A673 (cell line): ENCODE results near the gene SCN4B. TPM values are rescaled to one million over a fixed set of nuclear protein-coding genes. Genes with fewer than 3 reads are reported as not detected.

ENCODE experiments used
- BruUV-seq: library from RNA; stranded (reverse); fragments of 400-500 nt; replicated peaks from 2 replicates; lab custom pipeline; 2021; lab: Mats Ljungman, UMichigan
- CTCF ChIA-PET: fragments of 300-600 bp; sonication (Branson Sonifier 250); formaldehyde crosslinking; loops from one replicate; lab custom pipeline; 2022; ENCODE audit warnings: antibody characterized with exemption; lab: Charles Lee
- POLR2A ChIA-PET: fragments of 300-600 bp; sonication (Branson Sonifier 250); formaldehyde crosslinking; loops from one replicate; lab custom pipeline; 2022; ENCODE audit warnings: antibody characterized with exemption; ENCODE audit not compliant: low non-redundant PET; lab: Charles Lee
- DNase-seq: peaks from one replicate; pipeline ENCODE4 v3.0.0-alpha.2; 2015; ENCODE audit warnings: low spot score
- H3K27ac ChIP-seq: fragments of 200-600 bp; sonication (generic); 2 replicates; pipeline ENCODE4 v1.5.1; 2016; ENCODE audit warnings: mixed run types, low read depth, mild to moderate bottlenecking, mixed read lengths, antibody characterized with exemption, low read length; ENCODE audit not compliant: poor library complexity, severe bottlenecking
- H3K27me3 ChIP-seq: fragments of 200-600 bp; sonication (generic); replicated peaks from 2 replicates; pipeline ENCODE4 v1.6.1; 2017; ENCODE audit warnings: mixed run types, low read depth, mild to moderate bottlenecking, mixed read lengths, antibody characterized with exemption, low read length; ENCODE audit not compliant: insufficient read depth, poor library complexity
- H3K36me3 ChIP-seq: fragments of 200-600 bp; sonication (generic); 2 replicates; pipeline ENCODE4 v1.6.1; 2016; ENCODE audit warnings: mixed run types, mild to moderate bottlenecking, mixed read lengths, antibody characterized with exemption, low read length; ENCODE audit not compliant: insufficient read depth, poor library complexity, severe bottlenecking
- H3K4me1 ChIP-seq: fragments of 200-600 bp; sonication (generic); 2 replicates; pipeline ENCODE4 v1.6.1; 2017; ENCODE audit warnings: mixed run types, mild to moderate bottlenecking, mixed read lengths, antibody characterized with exemption, low read length; ENCODE audit not compliant: insufficient read depth, poor library complexity, severe bottlenecking
- H3K4me3 ChIP-seq: fragments of 200-600 bp; sonication (generic); 2 replicates; pipeline ENCODE4 v1.5.1; 2016; ENCODE audit warnings: low read depth, mixed run types, mild to moderate bottlenecking, mixed read lengths, low read length; ENCODE audit not compliant: poor library complexity, severe bottlenecking
- H3K9me3 ChIP-seq: fragments of 200-600 bp; sonication (generic); 2 replicates; pipeline ENCODE4 v1.6.1; 2016; ENCODE audit warnings: mixed run types, low read depth, mild to moderate bottlenecking, mixed read lengths, antibody characterized with exemption, low read length; ENCODE audit not compliant: poor library complexity, severe bottlenecking
- CTCF ChIP-seq: fragments of 300-800, 200-600 bp; sonication (generic); conservative IDR thresholded peaks from 2 replicates; pipeline ENCODE4 v1.5.1; 2017; ENCODE audit warnings: low read depth, mild to moderate bottlenecking, antibody characterized with exemption, low read length, moderate library complexity, mixed read lengths
- EZH2 ChIP-seq: fragments of 200-600 bp; sonication (generic); IDR thresholded peaks from 2 replicates; pipeline ENCODE4 v1.6.1; 2017; ENCODE audit warnings: borderline replicate concordance, low read depth, mild to moderate bottlenecking, mixed read lengths, antibody characterized with exemption, low read length; ENCODE audit not compliant: poor library complexity, severe bottlenecking
- intact Hi-C: fragments of 100-400 bp; cut with micrococcal nuclease; formaldehyde crosslinking; loops from one replicate; pipeline ENCODE4 v1.10.0; 2022; ENCODE audit not compliant: unreplicated experiment
- total RNA-seq: library from RNA; stranded (reverse); gene quantifications from 2 replicates; pipeline ENCODE4 v1.2.3, GENCODE V29; 2021

Gene SCN4B
- total RNA-seq, 1 experiment from 2014 or later = 1.8 TPM

GRCh38 chr11:118154641-118155040, 2.0 kb upstream of the SCN4B start:
- Histone ChIP-seq H3K27ac (no peak overlapping the region), H3K9me3 (no peaks in the 10 kb centered on the region), H3K4me1 (peaks cover 26% of the 10 kb centered on the region), H3K36me3 (no peaks in the 10 kb centered on the region), H3K4me3 (no peak overlapping the region), H3K27me3 (peaks cover 59% of the 10 kb centered on the region)
- TF ChIP-seq EZH2 (no peak), CTCF (no peak)
- no TSS peak for BruUV-seq
- intact Hi-C loops = loop anchor here (5.0 kb wide), 1 partner anchor 333 kb away; no protein-coding TSS in a partner anchor
- ChIA-PET POLR2A (no interaction called here), CTCF (no interaction called here)
- no peak for DNase-seq

- intact Hi-C loops = loop anchor here (5.0 kb wide), 1 partner anchor 333 kb away; no protein-coding TSS in a partner anchor
- TF ChIP-seq EZH2 (no peak), CTCF (no peak)
- no TSS peak for BruUV-seq
- no peak for DNase-seq
- peaks cover 54% of the 10 kb centered on the region for H3K27me3 ChIP-seq
- H3K4me3 ChIP-seq = no peak overlapping the region
- H3K27ac ChIP-seq = no peak overlapping the region
- H3K9me3 ChIP-seq = no peaks in the 10 kb centered on the region
- H3K4me1 ChIP-seq = peaks cover 33% of the 10 kb centered on the region
- no peaks in the 10 kb centered on the region for H3K36me3 ChIP-seq
- CTCF ChIA-PET = no interaction called here
- POLR2A ChIA-PET = no interaction called here
Observed at GRCh38 chr11:118153976-118154375, 1.4 kb upstream of the SCN4B start.

GRCh38 chr11:118153516-118153915, 893 bp upstream of the SCN4B start:
- Histone ChIP-seq H3K4me3 (no peak overlapping the region), H3K4me1 (peaks cover 37% of the 10 kb centered on the region), H3K27ac (no peak overlapping the region), H3K27me3 (peaks cover 50% of the 10 kb centered on the region), H3K9me3 (no peaks in the 10 kb centered on the region), H3K36me3 (no peaks in the 10 kb centered on the region)
- DNase-seq = no peak
- TF ChIP-seq EZH2 (no peak), CTCF (no peak)
- BruUV-seq = no TSS peak
- intact Hi-C loops = loop anchor here (5.0 kb wide), 1 partner anchor 334 kb away; no protein-coding TSS in a partner anchor
- CTCF ChIA-PET = interaction anchor here (1.6 kb wide), 1 partner anchor 18 kb away, joined by 14 read pairs; no protein-coding TSS in a partner anchor
- POLR2A ChIA-PET = no interaction called here
